ENCODE data around the gene MSS51.
A peak's percentile ranks its signal among the peaks of the same experiment; 100 is the strongest.

The MSS51 gene

DNA sequence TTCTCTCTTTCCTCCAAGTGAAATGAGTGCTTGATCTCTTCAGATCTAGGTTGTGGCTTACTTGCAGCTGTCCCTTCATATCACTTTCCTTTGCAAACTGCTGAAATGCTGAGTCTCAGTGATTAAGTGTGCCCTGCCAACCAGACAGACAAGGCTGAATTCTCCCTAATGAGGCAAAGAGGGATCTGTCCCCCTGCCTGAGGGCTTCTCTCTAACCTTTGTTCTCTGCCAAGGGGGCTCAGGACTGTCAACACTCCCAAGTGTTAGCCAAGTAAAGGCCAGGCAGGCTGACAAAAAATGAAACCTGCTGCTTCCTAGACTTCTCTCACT, at the start of gene MSS51:
TSS of gene MSS51 (minus strand) at position 24 of the 330 bp plus-strand sequence. CDS start 5,277 bp downstream, outside the sequence.
- no peak for DNase-seq (ENCODE audit: low spot score)

DNA sequence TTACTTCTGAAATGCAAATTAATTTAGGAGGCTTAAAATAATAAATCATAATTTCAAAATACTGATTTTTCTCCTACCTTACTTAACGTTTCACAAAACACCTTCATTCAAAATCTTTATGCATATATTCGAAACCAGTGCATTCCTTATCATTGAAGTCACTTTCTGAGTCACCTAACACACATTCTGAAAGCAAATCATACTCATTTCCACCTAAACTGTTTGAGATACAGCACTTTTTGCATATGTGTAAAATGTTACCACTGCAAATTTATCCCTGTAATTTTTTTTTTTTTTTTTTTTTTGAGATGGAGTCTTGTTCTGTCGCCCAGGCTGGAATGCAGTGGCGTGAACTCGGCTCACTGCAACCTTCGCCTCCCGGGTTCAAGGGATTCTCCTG, 46.8 kb upstream of the MSS51 start:
- no peak for DNase-seq (ENCODE audit: low spot score)

DNA sequence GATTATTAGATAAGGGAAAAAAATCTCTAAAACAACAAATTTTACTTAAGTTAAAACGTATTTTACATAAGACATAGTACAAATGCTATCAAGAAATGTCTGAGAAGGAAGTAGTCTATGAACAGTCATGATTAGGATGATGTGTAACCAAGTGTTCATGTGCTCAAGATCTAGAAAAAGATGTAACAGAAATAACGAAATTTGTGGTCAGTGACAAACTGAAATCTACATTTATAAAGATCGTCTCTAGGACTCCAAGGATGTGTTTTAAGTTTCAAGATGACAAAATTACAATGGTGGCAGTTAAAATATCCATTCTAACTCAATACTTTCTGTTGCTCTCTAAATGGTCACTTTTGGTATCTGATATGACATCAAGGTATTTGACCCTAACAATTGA, 45.3 kb upstream of the MSS51 start:
- no peak for DNase-seq (ENCODE audit: low spot score)

DNA sequence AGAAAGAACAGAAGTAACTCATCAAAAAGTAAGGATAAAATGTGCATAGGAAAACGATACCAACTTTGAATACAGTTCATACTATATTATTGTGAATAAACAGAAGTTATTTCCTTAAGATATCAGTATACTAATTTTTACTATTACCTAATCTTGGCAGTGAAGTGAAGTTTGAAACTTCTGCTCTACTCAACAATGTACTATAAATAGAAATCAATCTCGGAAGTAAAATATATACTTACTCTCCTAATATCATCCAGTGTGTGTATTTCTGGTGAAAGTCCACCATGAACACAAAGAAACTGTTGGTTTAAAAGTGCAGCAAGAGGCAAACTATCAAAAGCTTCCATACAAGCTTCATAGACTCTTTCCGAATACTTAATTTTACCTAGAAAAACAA, 37.9 kb upstream of the MSS51 start:
- DNase-seq (ENCODE audit: low spot score) = no peak

DNA sequence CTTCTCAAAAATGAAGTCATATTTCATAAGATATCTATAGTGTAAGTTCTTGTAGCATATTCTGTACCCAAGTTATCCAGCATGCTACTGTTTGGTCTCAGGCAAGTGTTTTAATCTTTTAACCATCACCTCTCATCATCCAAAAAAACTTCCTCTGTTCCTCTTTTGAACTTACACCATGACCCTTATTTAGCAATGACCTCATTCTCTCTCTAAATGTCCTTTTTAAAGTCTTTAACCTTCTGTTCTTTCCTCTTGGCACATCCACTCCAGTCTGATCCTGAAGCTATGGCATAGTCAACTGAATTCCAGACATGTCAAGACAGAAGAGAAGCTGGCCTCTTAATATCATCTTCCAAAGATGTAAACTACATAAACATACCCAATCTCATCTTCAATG, 36.2 kb upstream of the MSS51 start:
- DNase-seq (ENCODE audit: low spot score) = no peak

DNA sequence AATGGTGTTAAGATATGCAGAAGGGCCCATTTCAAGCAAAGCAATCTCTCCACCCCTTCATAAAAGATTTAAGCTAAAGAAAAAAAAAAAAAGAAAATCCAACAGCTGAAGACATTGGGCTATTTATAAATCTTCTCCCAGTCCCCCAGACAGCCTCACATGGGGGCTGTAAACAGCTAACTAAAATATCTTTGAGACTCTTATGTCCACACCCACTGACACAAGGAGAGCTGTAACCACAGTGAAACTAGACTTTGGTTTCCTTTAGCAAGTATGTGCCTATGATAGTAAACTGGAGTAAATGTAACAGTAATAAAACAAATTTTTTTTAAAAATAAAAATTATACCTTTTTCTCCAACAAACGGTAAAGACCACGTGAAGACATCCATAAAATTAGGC, 33.8 kb upstream of the MSS51 start:
- no peak for DNase-seq (ENCODE audit: low spot score)

DNA sequence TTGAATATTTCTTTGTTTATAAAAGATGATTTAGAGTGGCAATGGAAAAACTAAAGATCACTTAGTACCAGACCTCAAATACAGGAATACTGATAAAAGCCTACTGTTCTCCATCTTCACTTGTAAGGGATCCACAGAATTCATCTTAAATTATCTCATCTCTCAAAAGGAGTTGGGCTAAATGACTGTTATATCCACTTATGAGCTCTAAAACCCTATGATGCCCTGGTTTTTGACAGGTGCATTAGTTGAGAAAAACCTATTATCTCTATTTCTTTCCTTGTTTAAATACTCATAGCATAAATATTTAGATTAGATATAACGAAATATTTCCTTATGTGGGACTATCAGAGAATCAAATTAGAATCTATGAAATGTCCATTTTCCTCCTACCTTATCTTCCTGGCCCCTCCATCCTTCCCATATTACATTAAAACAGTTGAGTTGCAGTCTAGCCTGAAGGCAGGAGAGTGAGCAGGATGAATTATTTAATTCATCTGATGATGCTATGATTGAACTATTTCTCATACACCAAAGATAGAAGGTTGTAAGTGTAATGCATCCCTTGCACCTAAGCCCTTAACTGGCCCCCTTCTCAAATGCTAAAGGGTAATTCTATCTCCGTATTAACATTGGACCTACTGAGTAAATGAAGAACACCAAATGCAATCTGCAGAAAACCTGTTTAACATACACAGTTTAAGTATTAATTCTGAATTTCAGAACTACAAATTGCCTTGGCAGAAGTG, 32.8 kb upstream of the MSS51 start:
- DNase-seq (ENCODE audit: low spot score) = no peak

DNA sequence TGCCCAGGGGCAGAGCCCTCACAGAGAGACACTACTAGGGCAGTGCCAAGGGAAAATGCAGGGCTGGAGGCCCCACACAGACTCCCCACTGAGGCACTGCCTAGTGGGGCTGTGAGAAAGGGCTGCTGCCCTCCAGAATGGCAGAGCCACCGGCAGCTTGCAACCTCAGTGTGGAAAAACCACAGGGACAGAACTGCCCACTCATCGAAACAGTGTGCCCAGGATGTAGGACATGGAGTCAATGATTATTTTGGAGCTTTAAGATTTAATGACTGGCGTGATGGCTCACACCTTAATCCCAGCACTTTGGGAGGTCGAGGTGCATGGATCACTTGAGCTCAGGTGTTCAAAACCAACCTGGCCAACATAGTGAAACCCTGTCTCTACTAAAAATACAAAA, 27.5 kb upstream of the MSS51 start:
- no peak for DNase-seq (ENCODE audit: low spot score)

DNA sequence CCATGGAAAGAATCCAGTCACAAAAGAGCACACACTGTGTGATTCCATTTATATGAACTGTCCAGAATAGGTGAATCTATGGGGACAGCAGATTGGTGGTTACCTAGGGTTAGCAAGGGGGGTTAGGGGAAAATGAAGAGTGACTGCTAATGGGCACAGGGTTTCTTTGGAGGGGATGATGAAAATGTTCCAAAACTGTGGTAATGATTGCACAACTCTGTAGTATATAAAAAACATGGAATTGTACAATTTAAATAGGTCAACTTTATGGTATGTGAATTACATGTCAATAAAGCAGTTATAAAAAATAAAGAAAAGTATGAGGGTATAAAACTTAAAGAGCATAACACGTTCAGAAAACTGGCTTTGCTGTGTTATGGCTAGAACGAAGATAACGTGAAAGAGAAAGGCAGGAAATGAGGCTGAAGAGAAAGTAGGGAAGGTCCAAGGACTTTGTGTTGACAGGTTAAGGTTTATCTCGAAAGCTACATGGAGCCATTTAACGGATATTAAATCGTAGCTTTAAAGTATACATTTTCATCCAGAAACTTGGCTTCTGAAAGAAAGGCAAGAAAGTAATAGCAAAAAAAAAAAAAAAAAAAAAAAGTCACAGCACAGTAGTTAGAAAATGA, 26.4 kb upstream of the MSS51 start:
- no peak for DNase-seq (ENCODE audit: low spot score)

DNA sequence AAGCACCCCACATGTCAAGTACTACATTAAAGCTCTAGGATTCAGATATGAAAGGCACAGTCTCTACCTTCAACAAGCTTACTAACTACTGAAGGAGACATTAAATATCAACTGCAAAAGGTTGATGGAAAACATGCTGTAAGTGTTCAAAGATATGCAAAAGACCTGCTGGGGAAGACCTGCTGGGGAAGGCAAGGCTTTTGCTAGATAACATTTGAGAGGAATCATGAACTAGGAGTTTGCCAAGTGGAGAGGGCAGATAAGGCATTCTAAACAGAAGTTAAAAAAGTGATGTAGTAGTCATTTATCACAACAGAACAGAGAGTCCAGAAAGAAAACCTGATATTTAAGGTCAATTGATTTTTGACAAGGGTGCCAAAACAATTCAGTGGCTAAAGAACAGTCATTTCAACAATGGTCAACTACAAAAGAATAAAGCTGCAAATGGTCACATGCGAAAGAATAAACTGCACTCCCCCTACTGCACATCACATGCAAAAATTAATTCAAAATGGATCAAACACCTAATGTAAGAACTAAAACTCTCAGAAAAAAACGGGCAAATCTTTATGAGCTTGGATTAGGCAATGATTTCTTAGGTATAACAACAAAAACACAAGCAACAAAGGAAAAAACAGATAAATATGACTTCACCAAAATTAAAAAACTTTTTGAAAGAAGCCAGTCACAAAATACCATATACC, 23.0 kb upstream of the MSS51 start:
- no peak for DNase-seq (ENCODE audit: low spot score)

DNA sequence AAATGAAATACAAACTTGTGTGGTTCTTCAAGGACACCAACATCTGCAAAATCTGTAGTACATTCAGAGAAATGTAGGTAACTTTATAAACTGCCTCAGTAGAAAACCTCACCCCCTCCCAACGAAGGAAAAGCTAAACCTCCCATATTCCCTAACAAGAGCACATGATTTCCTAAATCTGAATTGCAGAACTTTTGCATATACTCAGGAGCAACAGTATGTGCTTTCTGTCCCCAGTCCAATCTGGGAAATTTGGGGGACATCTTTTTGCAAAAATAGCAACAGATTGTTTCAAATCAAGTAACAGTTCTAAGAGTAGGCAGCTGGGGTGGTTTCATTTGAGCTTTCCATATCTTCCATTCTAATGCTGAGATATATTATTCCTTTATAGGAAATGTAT, 15.8 kb upstream of the MSS51 start:
- DNase-seq (ENCODE audit: low spot score) = no peak

DNA sequence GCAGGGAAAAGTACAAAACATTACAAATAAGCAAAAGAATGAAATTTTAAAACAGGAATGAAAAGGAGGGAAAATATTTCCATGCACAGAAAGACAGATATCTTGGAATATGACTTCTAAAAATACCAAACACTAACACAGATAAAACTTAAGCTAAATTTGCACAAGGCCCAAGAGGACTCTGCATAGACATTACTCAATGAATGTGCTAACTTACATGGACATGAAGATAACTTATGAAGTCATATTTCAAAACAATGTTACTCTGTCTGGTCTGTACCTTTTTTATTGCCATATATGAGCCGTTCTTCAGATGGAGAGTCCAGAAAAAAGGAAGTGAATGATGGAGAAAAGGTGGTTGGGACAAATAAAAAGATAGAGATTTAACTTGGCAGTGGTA, 15.0 kb upstream of the MSS51 start:
- no peak for DNase-seq (ENCODE audit: low spot score)

DNA sequence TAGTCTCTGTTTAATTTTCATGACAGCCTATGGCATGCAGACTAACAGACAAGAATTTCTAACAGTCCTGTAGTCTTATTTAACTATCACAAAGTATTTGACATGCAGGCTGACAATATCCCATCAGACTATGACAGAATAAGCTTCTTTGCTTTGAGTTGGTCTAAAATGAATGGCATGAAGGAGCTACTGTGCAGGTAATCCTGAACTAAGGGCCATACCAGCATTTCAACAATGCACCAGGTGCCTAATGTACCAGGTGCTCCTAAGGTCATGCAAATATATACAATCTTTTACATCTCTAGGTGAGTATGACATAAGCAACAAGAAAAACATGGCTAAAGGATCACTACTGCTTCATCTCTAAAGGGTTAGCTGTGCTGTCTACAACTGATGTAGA, 13.6 kb upstream of the MSS51 start:
- no peak for DNase-seq (ENCODE audit: low spot score)

DNA sequence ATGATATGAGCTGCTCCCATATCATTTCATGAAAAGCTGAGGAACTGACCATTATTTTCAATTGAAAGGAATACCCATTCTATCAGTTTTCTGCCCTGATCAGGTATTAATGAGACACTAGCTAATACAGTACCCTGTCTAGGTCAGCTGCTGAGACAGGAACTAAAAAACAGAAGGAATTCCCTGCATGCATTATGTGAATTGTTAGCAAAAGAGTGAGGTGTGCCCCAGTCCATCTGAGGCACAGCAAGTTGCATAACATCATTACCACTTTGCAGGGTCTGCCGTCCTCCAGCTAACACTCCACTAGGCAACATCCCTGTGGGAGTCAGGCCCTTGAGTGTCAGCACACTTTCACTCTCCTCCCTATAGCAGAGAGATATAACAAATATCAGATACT, 11.1 kb upstream of the MSS51 start:
- DNase-seq (ENCODE audit: low spot score) = no peak

DNA sequence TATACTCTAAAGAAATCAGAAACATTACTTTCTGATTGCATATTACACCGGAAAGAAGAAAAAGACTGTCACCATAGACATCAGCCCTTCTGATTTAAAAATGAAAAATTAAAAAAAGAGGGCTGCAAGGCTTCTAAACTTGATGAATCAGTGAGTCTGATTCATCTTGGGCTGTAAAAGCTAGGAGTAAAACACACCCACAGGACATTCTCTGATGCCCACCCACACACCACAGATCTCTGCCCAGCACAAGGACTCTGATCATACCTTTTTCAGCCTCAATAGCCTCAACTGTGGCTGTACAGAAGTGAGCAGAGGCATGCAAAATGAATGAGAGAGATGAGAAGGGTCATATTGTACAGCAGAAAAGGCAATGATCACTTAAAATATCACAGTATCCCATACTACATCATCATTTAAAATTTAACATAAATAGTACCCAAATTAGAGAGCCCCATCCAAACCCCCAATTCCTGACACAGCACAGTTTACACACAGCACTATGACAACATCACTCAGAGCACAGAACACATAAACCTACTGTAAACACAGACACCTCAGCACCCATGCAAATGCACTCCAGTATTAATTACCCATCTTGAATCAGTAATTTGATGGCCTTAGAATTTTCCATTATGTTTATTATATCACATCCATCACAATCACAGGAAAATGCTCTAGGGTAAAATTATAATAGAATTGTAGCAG, 6.4 kb upstream of the MSS51 start:
- peak; percentile 14 for DNase-seq (ENCODE audit: low spot score)

DNA sequence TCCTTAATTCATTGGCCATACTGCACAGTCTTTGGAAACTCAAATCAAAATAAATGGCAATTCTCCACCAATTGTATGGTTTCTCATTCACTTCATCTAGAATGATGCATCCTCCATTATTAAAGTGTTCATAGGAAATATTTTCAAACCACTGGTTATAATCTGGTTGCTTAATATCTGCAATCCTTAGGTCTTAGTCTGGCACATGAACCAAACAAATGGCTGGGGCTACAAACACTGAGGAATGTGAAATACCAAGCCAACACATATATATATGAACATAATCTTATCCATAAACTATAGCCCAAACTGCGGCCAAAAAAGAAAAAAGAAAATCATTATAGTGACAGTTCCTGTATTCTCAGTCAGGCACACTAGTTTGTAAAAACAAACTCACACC, 5.7 kb upstream of the MSS51 start:
- DNase-seq (ENCODE audit: low spot score) = no peak

DNA sequence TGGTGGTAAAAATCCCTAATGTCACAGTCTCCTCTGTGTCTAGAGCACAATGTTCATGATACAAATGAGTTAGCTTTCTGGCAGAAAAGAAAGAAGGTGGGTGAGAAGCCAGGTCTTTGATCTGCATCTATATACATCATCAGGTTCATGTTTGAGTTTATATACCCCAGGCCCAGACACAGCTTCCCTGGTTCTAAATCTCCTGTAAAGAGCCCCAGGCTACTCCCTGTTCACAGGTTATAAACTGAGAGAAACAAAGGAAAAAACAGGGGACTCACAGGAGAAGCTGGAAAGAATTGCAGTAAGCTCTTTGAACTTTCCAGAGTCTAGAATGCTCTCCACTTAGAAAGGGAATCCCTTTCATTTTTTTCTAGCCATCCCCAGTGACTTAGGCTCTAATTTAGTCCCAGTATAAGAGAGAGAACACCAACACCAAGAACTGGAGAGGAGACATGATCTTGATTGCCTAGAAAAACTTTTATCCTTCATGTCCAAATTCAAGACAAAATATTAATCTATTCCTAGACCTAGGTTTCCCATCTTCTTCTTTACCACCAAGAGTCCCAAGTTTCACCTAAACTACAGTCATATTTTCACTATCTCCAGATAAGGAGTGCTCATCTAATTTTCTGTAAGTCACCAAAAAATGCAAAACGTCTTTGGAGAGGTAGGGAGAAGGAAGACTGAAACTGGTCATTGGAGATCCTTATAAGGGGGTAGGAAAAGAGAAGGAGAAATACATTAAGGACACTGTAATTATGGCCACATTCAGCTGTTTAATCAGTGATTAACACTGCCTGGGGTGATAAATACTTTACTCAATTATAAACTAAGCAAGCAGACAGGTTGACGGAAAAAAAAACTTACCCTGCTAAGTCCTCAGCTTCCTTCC, 469 bp downstream of the MSS51 start:
- no peak for DNase-seq (ENCODE audit: low spot score)

DNA sequence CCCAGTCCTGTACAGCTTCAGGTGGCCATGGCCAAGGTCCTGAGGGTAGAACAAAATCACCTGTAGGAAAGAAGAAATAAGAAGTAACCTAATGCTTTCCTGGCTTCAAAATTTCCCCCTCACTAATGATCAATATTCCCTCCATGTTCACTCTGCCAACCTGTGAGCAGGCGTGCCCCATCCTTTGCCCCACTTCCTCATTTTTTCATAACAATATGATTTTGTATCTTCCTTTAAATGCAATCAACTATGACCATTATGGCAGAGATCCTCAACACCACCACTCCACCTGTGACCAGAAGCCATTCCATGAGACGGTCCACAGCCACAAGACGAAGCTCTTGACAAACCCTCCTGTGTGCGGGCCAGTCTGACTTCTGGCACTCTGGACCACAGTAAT, 7.0 kb downstream of the MSS51 start:
- no peak for DNase-seq (ENCODE audit: low spot score)

DNA sequence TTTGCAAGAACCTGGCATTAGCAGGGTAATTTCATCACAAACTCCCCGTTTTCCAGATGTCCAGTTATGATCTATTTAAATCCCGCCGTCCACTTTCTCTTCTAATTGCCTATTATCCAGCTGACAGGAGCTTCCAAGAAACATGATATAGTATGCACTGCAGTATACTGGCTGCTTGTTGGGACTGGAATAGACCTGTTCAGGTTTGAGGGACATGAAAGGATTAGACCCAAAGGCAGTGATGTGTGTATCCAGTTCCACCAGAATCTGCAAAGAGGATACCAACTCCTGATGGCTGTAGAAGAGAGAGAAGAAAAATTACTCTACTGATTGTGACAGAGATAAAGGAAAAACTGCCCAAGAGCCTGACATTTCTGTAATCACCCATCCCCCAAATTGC, 8.9 kb downstream of the MSS51 start:
- DNase-seq (ENCODE audit: low spot score) = no peak

DNA sequence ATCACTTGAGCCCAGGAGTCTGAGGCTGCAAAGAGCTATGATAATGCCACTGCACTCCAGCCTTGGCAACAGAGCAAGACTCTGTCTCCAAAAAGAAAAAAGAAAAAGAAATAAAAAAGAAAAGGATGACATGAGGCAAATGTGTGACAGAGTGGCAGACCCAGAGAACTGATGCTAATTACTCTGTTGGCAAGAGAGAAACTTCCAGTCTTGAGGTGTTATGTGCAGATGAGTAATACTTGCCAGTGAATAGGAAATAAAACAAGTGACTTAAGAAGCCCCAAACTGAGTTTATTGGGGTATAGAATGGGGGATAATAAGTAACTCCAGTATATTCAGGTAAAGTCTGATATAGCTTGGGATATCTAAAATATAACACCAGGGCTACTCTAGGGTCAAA, 10.1 kb downstream of the MSS51 start:
- DNase-seq (ENCODE audit: low spot score) = no peak

DNA sequence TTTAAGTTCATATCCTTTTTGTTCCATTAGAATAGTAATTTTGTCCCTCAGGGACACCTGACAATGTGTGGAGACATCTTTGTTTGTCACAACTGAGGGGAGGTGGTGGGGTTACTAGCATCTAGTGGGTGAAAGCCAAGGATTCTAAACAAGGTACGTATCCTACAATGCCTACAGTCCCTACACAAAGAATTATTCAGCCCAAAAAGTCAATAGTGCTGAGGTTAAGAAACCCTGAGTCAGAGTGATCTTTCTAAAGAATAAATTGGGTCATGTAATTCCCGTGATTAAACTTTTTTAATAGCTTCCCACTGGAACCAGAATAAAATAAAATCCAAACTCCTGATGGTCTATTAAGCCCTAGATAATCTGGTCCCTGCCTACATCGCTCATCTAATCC, 16.8 kb downstream of the MSS51 start:
- no peak for DNase-seq (ENCODE audit: low spot score)

All from Ammon's horn (tissue), 1 donor.